HEK293 (cell line): ENCODE results near the gene UBAC2.

Source experiments
- CTCF ChIP-seq: fragments of 450-650 bp; formaldehyde crosslinking; IDR thresholded peaks from 2 replicates; pipeline ENCODE4 v1.5.1; 2016; ENCODE audit warnings: missing biosample characterization, missing genetic modification characterization
- ZBTB44 ChIP-seq: fragments of 450-650 bp; IDR thresholded peaks from 2 replicates; pipeline ENCODE4 v1.5.1; 2018; ENCODE audit warnings: missing biosample characterization, mild to moderate bottlenecking, missing genetic modification characterization
- ZNF274 ChIP-seq, 2 experiments: fragments of 200-500 bp in 1 of 2; fragments of 450-650 bp in 1 of 2; sonication (Bioruptor generic) in 1 of 2; formaldehyde crosslinking in 1 of 2; IDR thresholded peaks; 2 replicates each; pipeline versions ENCODE4 v1.5.1 to v1.6.1; 2014 to 2016; ENCODE audit warnings: borderline replicate concordance in 1 of 2, inconsistent platforms in 1 of 2, low read length in 1 of 2, missing biosample characterization in 1 of 2, missing genetic modification characterization in 1 of 2

- TF ChIP-seq ZBTB44 (tag by site-specific recombination) = no peak
- no peak for TF ChIP-seq CTCF (tag by site-specific recombination)
- TF ChIP-seq ZNF274 (IDR thresholded peaks at IDR 0.05; ENCODE audit: low read length) = no peak
- no peak for TF ChIP-seq ZNF274 (tag by site-specific recombination; IDR thresholded peaks at IDR 0.05; ENCODE audit: borderline replicate concordance)
Observed at GRCh38 chr13:99267927-99268326, 67.3 kb downstream of the UBAC2 start.
